ENCODE results near the gene NTSR1. TPM values are rescaled to one million over a fixed set of nuclear protein-coding genes. Genes with fewer than 3 reads are reported as not detected.

The NTSR1 gene
- total and polyA plus RNA-seq, 2 of the 13 experiments (the other 11 are each of a cell fraction or from before 2014, with no cell fraction given) = 0.09 to 0.12 TPM

DNA sequence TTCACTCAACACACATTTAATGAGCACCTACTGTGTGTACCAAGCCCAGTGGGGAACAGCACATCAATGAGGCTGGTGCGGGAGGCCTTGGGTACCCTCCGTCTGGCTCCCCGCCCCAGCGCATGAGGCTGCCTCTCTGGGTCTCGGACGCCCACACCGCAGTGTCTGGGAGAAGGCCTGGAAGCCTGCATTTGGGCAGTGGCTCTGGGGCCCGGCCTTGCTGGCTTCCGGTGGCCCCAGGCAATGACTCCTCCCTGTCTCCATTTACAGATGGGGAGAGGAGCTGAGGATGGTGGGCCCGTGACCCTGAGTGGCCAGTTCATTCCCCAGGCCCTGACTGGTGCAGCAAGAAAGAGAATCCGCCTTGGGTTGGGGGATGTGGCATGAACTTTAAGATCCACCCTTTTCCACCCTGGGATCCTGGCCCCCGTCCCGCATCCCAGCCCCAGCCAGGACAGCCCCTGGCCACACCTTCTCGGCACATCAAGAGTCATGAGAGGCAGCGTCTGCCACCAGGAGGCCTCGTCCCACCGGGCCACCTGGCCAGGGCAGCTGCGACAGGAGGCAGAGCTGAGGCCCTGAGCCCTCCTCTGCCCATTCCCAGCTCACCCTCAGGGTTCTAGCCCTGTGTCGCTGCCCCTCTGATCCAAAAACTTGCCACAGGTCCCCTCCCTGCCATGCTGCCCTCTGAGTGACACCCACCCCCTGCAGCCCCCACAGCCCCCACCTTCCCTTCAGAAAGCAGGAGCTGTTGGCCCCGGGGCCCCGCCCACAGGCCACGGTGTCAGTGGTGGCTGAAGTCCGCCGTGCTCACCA lies 70.2 kb downstream of the NTSR1 start (continued):
- TF ChIP-seq, protein P1, sequence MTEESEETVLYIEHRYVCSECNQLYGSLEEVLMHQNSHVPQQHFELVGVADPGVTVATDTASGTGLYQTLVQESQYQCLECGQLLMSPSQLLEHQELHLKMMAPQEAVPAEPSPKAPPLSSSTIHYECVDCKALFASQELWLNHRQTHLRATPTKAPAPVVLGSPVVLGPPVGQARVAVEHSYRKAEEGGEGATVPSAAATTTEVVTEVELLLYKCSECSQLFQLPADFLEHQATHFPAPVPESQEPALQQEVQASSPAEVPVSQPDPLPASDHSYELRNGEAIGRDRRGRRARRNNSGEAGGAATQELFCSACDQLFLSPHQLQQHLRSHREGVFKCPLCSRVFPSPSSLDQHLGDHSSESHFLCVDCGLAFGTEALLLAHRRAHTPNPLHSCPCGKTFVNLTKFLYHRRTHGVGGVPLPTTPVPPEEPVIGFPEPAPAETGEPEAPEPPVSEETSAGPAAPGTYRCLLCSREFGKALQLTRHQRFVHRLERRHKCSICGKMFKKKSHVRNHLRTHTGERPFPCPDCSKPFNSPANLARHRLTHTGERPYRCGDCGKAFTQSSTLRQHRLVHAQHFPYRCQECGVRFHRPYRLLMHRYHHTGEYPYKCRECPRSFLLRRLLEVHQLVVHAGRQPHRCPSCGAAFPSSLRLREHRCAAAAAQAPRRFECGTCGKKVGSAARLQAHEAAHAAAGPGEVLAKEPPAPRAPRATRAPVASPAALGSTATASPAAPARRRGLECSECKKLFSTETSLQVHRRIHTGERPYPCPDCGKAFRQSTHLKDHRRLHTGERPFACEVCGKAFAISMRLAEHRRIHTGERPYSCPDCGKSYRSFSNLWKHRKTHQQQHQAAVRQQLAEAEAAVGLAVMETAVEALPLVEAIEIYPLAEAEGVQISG (CRISPR knock-in tag; IDR thresholded peaks at IDR 0.05) = 0 out of 2 replicates have a peak, but pooled peaks have one; percentile 25
- TF ChIP-seq ZNF451 (CRISPR knock-in tag; IDR thresholded peaks at IDR 0.05) (0 out of 2 replicates have a peak, but pooled peaks have one; percentile 54), SAP130 (CRISPR knock-in tag; IDR thresholded peaks at IDR 0.05; ENCODE audit: low read depth) (0 out of 2 replicates have a peak, but pooled peaks have one; percentile 19), ZNF891 (CRISPR knock-in tag; IDR thresholded peaks at IDR 0.05) (peak; percentile 13; the same call in 1 of the 2 replicates), ZNF639 (CRISPR knock-in tag; conservative IDR thresholded peaks at IDR 0.05) (no peak), NFYC (CRISPR knock-in tag; IDR thresholded peaks at IDR 0.05) (0 out of 2 replicates have a peak, but pooled peaks have one; percentile 13), ZKSCAN1 (IDR thresholded peaks at IDR 0.05; ENCODE audit: low read length) (0 out of 2 replicates have a peak, but pooled peaks have one; percentile 21), KDM2A (CRISPR knock-in tag; IDR thresholded peaks at IDR 0.05; ENCODE audit: borderline replicate concordance, low read depth) (peak; percentile 62; the same call in 1 of the 2 replicates), ZMAT3 (CRISPR knock-in tag; conservative IDR thresholded peaks at IDR 0.05) (0 out of 2 replicates have a peak, but pooled peaks have one; percentile 51), KMT2B (CRISPR knock-in tag; IDR thresholded peaks at IDR 0.05) (peak; percentile 33; the same call in 1 of the 2 replicates), ZNF616 (CRISPR knock-in tag; IDR thresholded peaks at IDR 0.05; ENCODE audit: low read depth) (peak; percentile 80), HNRNPL (IDR thresholded peaks at IDR 0.05; ENCODE audit: low read depth, low read length) (peak; percentile 56), CTCF (CRISPR knock-in tag; IDR thresholded peaks at IDR 0.05) (peak; percentile 61), NFE2L2 (IDR thresholded peaks at IDR 0.05; ENCODE audit: low read length) (no peak)
- TF ChIP-seq, protein P2, sequence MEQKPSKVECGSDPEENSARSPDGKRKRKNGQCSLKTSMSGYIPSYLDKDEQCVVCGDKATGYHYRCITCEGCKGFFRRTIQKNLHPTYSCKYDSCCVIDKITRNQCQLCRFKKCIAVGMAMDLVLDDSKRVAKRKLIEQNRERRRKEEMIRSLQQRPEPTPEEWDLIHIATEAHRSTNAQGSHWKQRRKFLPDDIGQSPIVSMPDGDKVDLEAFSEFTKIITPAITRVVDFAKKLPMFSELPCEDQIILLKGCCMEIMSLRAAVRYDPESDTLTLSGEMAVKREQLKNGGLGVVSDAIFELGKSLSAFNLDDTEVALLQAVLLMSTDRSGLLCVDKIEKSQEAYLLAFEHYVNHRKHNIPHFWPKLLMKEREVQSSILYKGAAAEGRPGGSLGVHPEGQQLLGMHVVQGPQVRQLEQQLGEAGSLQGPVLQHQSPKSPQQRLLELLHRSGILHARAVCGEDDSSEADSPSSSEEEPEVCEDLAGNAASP (CRISPR knock-in tag; IDR thresholded peaks at IDR 0.05; ENCODE audit: borderline replicate concordance) = no peak
- TF ChIP-seq, protein P3, sequence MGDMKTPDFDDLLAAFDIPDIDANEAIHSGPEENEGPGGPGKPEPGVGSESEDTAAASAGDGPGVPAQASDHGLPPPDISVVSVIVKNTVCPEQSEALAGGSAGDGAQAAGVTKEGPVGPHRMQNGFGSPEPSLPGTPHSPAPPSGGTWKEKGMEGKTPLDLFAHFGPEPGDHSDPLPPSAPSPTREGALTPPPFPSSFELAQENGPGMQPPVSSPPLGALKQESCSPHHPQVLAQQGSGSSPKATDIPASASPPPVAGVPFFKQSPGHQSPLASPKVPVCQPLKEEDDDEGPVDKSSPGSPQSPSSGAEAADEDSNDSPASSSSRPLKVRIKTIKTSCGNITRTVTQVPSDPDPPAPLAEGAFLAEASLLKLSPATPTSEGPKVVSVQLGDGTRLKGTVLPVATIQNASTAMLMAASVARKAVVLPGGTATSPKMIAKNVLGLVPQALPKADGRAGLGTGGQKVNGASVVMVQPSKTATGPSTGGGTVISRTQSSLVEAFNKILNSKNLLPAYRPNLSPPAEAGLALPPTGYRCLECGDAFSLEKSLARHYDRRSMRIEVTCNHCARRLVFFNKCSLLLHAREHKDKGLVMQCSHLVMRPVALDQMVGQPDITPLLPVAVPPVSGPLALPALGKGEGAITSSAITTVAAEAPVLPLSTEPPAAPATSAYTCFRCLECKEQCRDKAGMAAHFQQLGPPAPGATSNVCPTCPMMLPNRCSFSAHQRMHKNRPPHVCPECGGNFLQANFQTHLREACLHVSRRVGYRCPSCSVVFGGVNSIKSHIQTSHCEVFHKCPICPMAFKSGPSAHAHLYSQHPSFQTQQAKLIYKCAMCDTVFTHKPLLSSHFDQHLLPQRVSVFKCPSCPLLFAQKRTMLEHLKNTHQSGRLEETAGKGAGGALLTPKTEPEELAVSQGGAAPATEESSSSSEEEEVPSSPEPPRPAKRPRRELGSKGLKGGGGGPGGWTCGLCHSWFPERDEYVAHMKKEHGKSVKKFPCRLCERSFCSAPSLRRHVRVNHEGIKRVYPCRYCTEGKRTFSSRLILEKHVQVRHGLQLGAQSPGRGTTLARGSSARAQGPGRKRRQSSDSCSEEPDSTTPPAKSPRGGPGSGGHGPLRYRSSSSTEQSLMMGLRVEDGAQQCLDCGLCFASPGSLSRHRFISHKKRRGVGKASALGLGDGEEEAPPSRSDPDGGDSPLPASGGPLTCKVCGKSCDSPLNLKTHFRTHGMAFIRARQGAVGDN (CRISPR knock-in tag; IDR thresholded peaks at IDR 0.05) = peak; percentile 80
